Measurements from ENCODE around the gene ANGPTL2.

DNA sequence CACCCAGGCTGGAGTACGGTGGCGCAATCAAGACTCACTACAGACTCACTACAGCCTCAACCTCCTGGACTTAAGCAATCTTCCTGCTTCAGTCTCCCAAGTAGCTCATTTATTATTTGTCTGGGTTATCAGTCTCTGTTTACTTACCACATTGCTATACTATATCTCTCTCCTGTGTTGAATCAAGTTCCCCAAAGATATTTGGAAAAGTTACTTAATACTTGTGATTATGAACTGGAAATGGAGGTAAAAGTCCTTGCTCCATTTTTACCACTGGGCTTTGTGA, 55.6 kb downstream of the ANGPTL2 start:
- TF ChIP-seq CTCF (IDR thresholded peaks at IDR 0.05; ENCODE audit: poor library complexity) (no peak), EZH2phosphoT487 (IDR thresholded peaks at IDR 0.05; ENCODE audit: low read depth, severe bottlenecking, unreplicated experiment) (no peak), EZH2 (IDR thresholded peaks at IDR 0.05; ENCODE audit: borderline replicate concordance) (no peak)
